Vagina (tissue), 2 donors: ENCODE results near the gene AGT. TPM values are rescaled to one million over a fixed set of nuclear protein-coding genes. Genes with fewer than 3 reads are reported as not detected.
"Not testable (repeated sequence)": the region's sequence is repeated elsewhere in the genome, so short reads cannot be mapped to it uniquely, and the experiment has no call there.

Source experiments
- DNase-seq, 2 donors: peaks; one replicate each; pipeline ENCODE4 v3.0.0-alpha.2; 2017; ENCODE audit errors: extremely low spot score in 2 of 2
- H3K27ac ChIP-seq: fragments of 200-600 bp; sonication (generic); one replicate; pipeline ENCODE4 v1.5.1; 2019
- H3K27me3 ChIP-seq: fragments of 200-600 bp; sonication (generic); one replicate; pipeline ENCODE4 v1.5.1; 2019
- H3K36me3 ChIP-seq, 2 donors: fragments of 200-600 bp; sonication (generic); one replicate each; pipeline ENCODE4 v1.5.1; 2017 to 2019
- H3K4me1 ChIP-seq: fragments of 200-600 bp; sonication (generic); one replicate; pipeline ENCODE4 v1.5.1; 2019
- H3K4me3 ChIP-seq, 2 donors: fragments of 200-600 bp; sonication (generic); 1 replicate in 1 of 2; 2 replicates in 1 of 2; pipeline ENCODE4 v1.5.1; 2016 to 2019
- H3K9me3 ChIP-seq: fragments of 200-600 bp; sonication (generic); one replicate; pipeline ENCODE4 v1.5.1; 2019
- POLR2A ChIP-seq, 2 donors: fragments of 450-650 bp; IDR thresholded peaks; one replicate each; pipeline ENCODE4 v1.6.1; 2017; ENCODE audit warnings: antibody characterized with exemption in 2 of 2, mild to moderate bottlenecking in 2 of 2, moderate library complexity in 2 of 2
- POLR2AphosphoS5 ChIP-seq, 2 donors: sonication (generic); formaldehyde crosslinking; IDR thresholded peaks; one replicate each; pipeline ENCODE4 v1.9.0; 2017; ENCODE audit warnings: antibody characterized with exemption in 2 of 2, mild to moderate bottlenecking in 2 of 2, low read depth in 1 of 2; ENCODE audit not compliant: insufficient read depth in 1 of 2
- intact Hi-C: fragments of 100-400 bp; cut with DNase I; formaldehyde crosslinking; loops from one replicate; pipeline ENCODE4 v1.15.1; 2023
- total RNA-seq: library from RNA; depleted of rRNA; stranded (reverse); fragments of >200 nt; gene quantifications from one replicate; pipeline ENCODE4 v1.2.3, GENCODE V29; 2016
- TF ChIP-seq, protein P1 (sequence below), 3 experiments: fragments of 450-650 bp in 2 of 3; fragments of 200-600 bp in 1 of 3; sonication (generic) in 1 of 3; IDR thresholded peaks; one replicate each; pipeline ENCODE4 v1.5.1; 2017 to 2019; ENCODE audit warnings: antibody characterized with exemption in 3 of 3, mild to moderate bottlenecking in 2 of 3, moderate library complexity in 2 of 3

Gene AGT
- total RNA-seq, 1 donor from 2014 or later, result 9.6 TPM

DNA sequence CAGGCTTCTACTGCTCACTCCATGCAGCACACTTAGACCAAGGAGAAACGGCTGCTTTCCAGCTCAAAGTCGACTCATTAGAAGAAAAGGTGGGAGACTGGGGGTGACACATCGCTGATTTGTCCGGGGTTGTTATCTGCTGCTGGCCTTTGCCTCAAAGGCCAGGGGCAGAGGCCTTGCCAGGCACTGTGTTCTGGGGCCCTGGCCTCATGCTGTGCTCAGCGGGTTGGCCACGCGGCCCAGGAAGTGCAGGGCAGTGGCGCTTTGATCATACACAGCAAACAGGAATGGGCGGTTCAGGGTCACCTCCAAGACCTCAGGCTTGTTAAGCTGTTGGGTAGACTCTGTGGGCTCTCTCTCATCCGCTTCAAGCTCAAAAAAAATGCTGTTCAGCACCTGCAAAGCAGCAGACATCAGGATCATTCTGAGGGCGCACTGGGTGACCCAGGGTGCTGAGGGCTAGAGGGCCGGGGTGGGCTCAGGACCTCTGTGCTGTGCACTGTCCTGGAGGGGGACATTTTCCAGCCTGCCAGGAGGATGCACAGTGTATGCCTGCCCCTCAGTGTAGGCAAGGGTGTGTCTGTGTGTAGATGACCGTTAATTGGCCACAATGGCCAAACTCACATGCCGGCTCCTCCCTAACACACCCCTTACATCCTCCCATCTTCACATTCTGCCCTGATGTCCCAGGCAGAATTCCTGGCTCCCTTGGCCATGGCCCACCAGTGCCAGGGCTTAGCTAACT lies 10.8 kb downstream of the AGT start:
- TF ChIP-seq, protein P1, sequence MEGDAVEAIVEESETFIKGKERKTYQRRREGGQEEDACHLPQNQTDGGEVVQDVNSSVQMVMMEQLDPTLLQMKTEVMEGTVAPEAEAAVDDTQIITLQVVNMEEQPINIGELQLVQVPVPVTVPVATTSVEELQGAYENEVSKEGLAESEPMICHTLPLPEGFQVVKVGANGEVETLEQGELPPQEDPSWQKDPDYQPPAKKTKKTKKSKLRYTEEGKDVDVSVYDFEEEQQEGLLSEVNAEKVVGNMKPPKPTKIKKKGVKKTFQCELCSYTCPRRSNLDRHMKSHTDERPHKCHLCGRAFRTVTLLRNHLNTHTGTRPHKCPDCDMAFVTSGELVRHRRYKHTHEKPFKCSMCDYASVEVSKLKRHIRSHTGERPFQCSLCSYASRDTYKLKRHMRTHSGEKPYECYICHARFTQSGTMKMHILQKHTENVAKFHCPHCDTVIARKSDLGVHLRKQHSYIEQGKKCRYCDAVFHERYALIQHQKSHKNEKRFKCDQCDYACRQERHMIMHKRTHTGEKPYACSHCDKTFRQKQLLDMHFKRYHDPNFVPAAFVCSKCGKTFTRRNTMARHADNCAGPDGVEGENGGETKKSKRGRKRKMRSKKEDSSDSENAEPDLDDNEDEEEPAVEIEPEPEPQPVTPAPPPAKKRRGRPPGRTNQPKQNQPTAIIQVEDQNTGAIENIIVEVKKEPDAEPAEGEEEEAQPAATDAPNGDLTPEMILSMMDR (IDR thresholded peaks at IDR 0.05), result no peak
- TF ChIP-seq POLR2AphosphoS5 (IDR thresholded peaks at IDR 0.05; ENCODE audit: insufficient read depth in 1 of 2, low read depth in 1 of 2), result no peak
- no peak for TF ChIP-seq POLR2A (IDR thresholded peaks at IDR 0.05)
- intact Hi-C loops, result no loop called here
- Histone ChIP-seq H3K27ac (no peak overlapping the region), H3K4me1 (no peaks in the 10 kb centered on the region), H3K36me3 (no peaks in the 10 kb centered on the region), H3K4me3 (no peak overlapping the region), H3K9me3 (no peaks in the 10 kb centered on the region), H3K27me3 (no peaks in the 10 kb centered on the region)
- DNase-seq, result no peak

DNA sequence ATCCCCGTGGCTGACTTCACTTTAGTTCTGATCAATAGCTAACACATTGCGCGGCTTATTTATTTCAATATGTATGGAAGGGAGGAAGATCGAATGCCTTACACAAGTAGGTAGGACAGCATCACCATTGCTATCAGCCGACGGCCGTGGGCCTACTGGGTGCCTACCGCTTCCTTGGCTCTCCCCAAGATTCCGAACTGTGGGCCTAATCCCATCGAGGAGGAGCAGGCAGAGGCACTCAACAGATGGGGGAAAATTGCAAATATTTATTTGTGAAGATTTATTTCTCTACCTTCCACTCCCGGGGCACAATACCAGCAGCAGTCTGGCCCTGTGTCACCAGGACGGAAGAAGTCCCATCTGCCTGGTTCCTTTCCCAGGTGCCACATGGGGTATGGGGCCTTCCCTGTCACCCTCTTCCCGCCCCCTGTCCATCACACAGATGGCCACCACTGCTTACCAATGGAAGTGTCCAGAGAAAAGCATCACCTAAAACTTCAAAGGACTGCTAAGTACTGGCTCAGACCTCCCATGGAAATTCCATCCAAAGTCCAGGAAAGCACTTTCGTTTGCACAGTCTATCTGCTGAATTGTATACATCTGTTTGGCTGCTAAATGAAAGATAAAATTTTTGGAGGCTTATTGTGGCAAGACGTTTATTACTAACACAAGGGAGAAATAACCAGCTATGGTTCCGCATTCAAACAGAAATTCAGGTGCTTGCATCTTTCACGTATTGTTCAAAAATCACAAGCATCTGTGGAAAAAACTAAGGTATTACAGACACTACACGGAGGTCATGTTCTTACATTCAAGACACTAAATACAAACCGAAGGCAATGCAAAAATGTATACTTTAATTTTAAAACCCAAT lies 11.8 kb downstream of the AGT start:
- intact Hi-C loops, result no loop called here
- Histone ChIP-seq H3K9me3 (no peaks in the 10 kb centered on the region), H3K27ac (no peak overlapping the region), H3K4me1 (no peaks in the 10 kb centered on the region), H3K4me3 (no peak overlapping the region), H3K36me3 (no peaks in the 10 kb centered on the region), H3K27me3 (no peaks in the 10 kb centered on the region)
- TF ChIP-seq POLR2A (IDR thresholded peaks at IDR 0.05) (no peak), POLR2AphosphoS5 (IDR thresholded peaks at IDR 0.05; ENCODE audit: insufficient read depth in 1 of 2, low read depth in 1 of 2) (no peak)
- TF ChIP-seq, protein P1 (IDR thresholded peaks at IDR 0.05), result no peak
- no peak for DNase-seq

DNA sequence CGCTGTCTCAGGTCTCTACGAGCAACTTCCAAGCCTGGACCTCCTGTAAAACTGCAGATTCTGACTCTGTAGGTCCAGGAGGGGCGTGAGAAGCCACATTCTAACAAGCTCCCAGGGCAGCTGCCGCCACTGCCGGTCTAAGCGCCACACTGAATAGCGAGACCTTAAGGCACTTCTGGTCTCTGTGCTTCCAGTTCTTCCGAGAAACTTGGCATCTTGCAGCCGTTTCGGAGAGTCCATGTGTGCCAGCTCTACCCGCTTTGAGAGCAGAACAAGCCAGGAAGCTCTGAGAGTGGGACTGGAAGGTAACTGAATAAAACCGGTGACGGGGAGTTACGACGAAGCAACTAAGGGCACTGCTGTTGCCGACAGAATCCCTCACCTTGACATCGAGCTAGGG lies 12.5 kb downstream of the AGT start:
- intact Hi-C loops, result no loop called here
- no peak for DNase-seq
- no peaks in the 10 kb centered on the region for H3K36me3 ChIP-seq
- H3K4me1 ChIP-seq, result no peaks in the 10 kb centered on the region
- H3K9me3 ChIP-seq, result no peaks in the 10 kb centered on the region
- H3K27ac ChIP-seq, result no peak overlapping the region
- TF ChIP-seq POLR2AphosphoS5 (IDR thresholded peaks at IDR 0.05; ENCODE audit: insufficient read depth in 1 of 2, low read depth in 1 of 2), result no peak
- TF ChIP-seq, protein P1 (IDR thresholded peaks at IDR 0.05), result no peak
- TF ChIP-seq POLR2A (IDR thresholded peaks at IDR 0.05), result no peak
- H3K4me3 ChIP-seq, result no peak overlapping the region
- H3K27me3 ChIP-seq, result no peaks in the 10 kb centered on the region

DNA sequence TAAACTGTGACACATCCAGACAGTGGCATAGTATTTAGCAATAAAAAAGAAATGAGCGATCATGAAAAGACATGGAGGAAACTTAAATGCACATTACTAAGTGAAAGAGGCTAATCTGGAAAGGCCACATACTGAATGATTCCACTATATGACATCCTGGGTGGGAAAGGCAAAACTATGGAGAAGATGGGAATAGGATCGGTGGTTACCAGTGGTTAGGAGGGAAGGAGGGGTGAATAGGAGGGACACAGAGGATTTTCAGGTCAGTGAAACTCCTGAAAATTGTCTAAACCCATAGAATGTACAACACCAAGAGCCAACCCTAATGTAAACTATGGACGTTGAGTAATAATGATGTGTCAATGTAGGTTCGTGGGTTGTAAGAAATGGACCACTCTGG lies 13.8 kb downstream of the AGT start:
- H3K4me3 ChIP-seq, result no peak overlapping the region
- H3K27ac ChIP-seq, result no peak overlapping the region
- no peaks in the 10 kb centered on the region for H3K4me1 ChIP-seq
- H3K27me3 ChIP-seq, result no peaks in the 10 kb centered on the region
- intact Hi-C loops, result no loop called here
- no peak for DNase-seq
- no peaks in the 10 kb centered on the region for H3K9me3 ChIP-seq
- no peaks in the 10 kb centered on the region for H3K36me3 ChIP-seq
- TF ChIP-seq, protein P1 (IDR thresholded peaks at IDR 0.05), result no peak
- TF ChIP-seq POLR2A (IDR thresholded peaks at IDR 0.05), result no peak

DNA sequence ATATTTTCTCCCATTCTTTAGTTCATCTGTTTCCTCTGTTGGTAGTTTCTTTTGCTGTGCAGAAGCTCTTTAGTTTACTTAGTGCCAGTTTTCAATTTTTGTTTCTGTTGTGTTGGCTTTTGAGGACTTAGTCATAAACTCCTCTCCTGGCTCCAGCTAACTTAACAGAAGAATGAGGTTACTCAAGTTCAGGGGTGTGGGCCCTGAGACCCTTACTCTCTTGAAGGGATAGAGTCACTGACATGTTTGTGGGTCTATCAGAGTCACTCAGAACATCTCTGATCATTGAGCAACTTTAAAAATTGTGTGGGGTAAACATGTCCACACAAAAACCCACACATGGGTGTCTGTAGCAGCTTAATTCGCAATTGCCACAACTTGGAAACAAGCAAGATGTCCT lies 14.2 kb downstream of the AGT start:
- no peaks in the 10 kb centered on the region for H3K9me3 ChIP-seq
- no peak for DNase-seq
- intact Hi-C loops, result no loop called here
- no peaks in the 10 kb centered on the region for H3K27me3 ChIP-seq
- no peaks in the 10 kb centered on the region for H3K36me3 ChIP-seq
- H3K4me1 ChIP-seq, result no peaks in the 10 kb centered on the region
- no peak overlapping the region for H3K27ac ChIP-seq
- no peak overlapping the region for H3K4me3 ChIP-seq
- TF ChIP-seq POLR2AphosphoS5 (IDR thresholded peaks at IDR 0.05; ENCODE audit: insufficient read depth in 1 of 2, low read depth in 1 of 2) (no peak), POLR2A (IDR thresholded peaks at IDR 0.05) (no peak)
- TF ChIP-seq, protein P1 (IDR thresholded peaks at IDR 0.05), result no peak

DNA sequence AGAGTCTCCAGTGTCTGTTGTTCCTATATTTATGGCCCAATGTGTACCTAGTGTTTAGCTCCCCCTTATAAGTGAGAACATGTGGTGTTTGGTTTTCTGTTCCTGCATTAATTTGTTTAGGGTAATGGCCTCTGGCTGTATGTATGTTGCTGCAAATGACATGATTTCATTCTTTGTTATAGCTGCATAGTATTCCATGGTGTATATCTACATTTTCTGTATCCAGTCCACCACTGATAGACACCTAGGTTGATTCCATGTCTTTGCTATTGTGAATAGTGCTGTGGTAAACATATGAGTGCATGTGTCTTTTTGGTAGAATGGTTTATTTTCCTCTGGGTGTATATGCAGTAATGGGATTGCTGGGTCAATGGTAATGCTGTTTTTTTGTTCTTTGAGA lies 15.0 kb downstream of the AGT start:
- H3K27ac ChIP-seq, DNase-seq, H3K36me3 ChIP-seq, H3K9me3 ChIP-seq, H3K27me3 ChIP-seq, intact Hi-C loops, H3K4me3 ChIP-seq, H3K4me1 ChIP-seq: not testable (repeated sequence)
